Neural crest cell (in vitro differentiated cells): ENCODE measurements around the gene ENOX1. TPM values are rescaled to one million over a fixed set of nuclear protein-coding genes. Genes with fewer than 3 reads are reported as not detected.

Experiments
- DNase-seq: peaks from one replicate; pipeline ENCODE4 v3.0.0; 2021; ENCODE audit warnings: low read depth, mixed read lengths, low spot score
- H3K27ac Mint-ChIP-seq: one replicate; pipeline ENCODE4 v1.8.0; 2021; ENCODE audit warnings: mild to moderate bottlenecking, mixed read lengths; ENCODE audit not compliant: unreplicated experiment
- H3K27me3 Mint-ChIP-seq: 2 replicates; pipeline ENCODE4 v1.8.0; 2021; ENCODE audit warnings: low read depth, mild to moderate bottlenecking, mixed read lengths
- H3K36me3 Mint-ChIP-seq: 2 replicates; pipeline ENCODE4 v1.8.0; 2021; ENCODE audit warnings: low read depth, mild to moderate bottlenecking, mixed read lengths
- H3K4me1 Mint-ChIP-seq: 2 replicates; pipeline ENCODE4 v1.8.0; 2021; ENCODE audit warnings: mixed read lengths
- H3K4me3 Mint-ChIP-seq: one replicate; pipeline ENCODE4 v1.8.0; 2021; ENCODE audit warnings: mild to moderate bottlenecking, mixed read lengths
- H3K9me3 Mint-ChIP-seq: 2 replicates; pipeline ENCODE4 v1.8.0; 2021; ENCODE audit warnings: mixed read lengths
- total RNA-seq: library from RNA; stranded (reverse); gene quantifications from 2 replicates; pipeline ENCODE4 v1.2.1, GENCODE V29; 2021
- TF ChIP-seq, protein P1 (sequence below): fragments of 200-600 bp; sonication (generic); conservative IDR thresholded peaks from 2 replicates; pipeline ENCODE4 v1.5.0; 2021; ENCODE audit warnings: antibody characterized with exemption, mild to moderate bottlenecking

Gene ENOX1
- total RNA-seq, 1 donor from 2014 or later, result 3.8 TPM

- no peaks in the 10 kb centered on the region for H3K9me3 Mint-ChIP-seq
- DNase-seq, result no peak
- no peak overlapping the region for H3K4me3 Mint-ChIP-seq
- TF ChIP-seq, protein P1, sequence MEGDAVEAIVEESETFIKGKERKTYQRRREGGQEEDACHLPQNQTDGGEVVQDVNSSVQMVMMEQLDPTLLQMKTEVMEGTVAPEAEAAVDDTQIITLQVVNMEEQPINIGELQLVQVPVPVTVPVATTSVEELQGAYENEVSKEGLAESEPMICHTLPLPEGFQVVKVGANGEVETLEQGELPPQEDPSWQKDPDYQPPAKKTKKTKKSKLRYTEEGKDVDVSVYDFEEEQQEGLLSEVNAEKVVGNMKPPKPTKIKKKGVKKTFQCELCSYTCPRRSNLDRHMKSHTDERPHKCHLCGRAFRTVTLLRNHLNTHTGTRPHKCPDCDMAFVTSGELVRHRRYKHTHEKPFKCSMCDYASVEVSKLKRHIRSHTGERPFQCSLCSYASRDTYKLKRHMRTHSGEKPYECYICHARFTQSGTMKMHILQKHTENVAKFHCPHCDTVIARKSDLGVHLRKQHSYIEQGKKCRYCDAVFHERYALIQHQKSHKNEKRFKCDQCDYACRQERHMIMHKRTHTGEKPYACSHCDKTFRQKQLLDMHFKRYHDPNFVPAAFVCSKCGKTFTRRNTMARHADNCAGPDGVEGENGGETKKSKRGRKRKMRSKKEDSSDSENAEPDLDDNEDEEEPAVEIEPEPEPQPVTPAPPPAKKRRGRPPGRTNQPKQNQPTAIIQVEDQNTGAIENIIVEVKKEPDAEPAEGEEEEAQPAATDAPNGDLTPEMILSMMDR, result no peak
- H3K4me1 Mint-ChIP-seq, result peaks cover 5% of the 10 kb centered on the region
- H3K36me3 Mint-ChIP-seq, result no peaks in the 10 kb centered on the region
- H3K27ac Mint-ChIP-seq, result no peak overlapping the region
- no peaks in the 10 kb centered on the region for H3K27me3 Mint-ChIP-seq
Observed at GRCh38 chr13:43411211-43411610, 375.6 kb downstream of the ENOX1 start.

GRCh38 chr13:43408274-43408673 lies 378.5 kb downstream of the ENOX1 start:
- Mint-ChIP-seq H3K36me3 (no peaks in the 10 kb centered on the region), H3K4me3 (no peak overlapping the region), H3K27me3 (no peaks in the 10 kb centered on the region), H3K27ac (no peak overlapping the region), H3K4me1 (peaks cover 5% of the 10 kb centered on the region), H3K9me3 (no peaks in the 10 kb centered on the region)
- no peak for DNase-seq
- TF ChIP-seq, protein P1, result no peak

DNA sequence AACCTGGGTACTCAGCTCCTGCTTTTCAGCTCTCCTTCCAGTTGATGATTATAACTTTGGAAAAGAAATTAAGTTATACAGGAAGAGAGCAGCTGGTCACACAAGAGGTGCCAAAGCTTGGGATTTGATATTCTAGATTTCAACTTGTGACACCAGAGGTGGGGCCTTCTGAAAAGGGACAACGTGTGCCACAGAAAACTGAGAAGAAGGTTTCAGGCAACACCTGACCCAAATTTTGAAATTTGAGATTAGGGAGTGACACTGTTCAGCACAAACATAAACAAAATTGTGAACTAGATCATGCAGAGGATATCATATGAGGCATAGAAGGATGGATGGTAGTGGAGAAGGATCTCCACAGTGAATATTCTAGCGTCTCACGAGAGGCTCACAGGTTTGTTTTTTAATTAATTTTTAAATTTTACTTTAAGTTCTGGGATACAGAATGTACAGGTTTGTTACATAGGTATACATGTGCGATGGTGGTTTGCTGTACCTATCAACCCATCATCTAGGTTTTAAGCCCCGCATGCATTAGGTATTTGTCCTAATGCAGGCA lies 379.7 kb downstream of the ENOX1 start:
- Mint-ChIP-seq H3K27me3 (no peaks in the 10 kb centered on the region), H3K4me1 (peaks cover 5% of the 10 kb centered on the region), H3K9me3 (no peaks in the 10 kb centered on the region), H3K36me3 (no peaks in the 10 kb centered on the region), H3K27ac (no peak overlapping the region), H3K4me3 (no peak overlapping the region)
- no peak for DNase-seq
- TF ChIP-seq, protein P1, result no peak

DNA sequence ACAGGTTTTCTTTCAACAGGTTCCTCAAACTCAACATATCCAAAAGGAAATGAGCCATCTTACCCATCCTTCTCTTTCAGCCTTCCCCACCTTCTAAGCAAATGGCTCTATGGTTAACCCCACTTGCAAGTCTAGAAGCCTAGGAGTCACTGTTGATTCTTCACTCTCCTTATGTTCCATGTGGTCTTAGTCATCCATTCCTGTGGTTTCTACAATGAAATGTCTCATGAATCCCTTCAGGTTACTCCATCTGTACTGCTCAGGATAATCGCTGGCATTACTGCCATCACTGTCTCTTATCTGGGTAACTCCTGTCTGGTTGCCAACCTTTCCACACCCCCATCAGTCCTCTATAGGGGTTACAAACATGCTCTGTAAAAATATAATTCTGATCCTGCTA lies 381.3 kb downstream of the ENOX1 start:
- Mint-ChIP-seq H3K4me1 (no peaks in the 10 kb centered on the region), H3K9me3 (no peaks in the 10 kb centered on the region)
- no peak for DNase-seq

DNA sequence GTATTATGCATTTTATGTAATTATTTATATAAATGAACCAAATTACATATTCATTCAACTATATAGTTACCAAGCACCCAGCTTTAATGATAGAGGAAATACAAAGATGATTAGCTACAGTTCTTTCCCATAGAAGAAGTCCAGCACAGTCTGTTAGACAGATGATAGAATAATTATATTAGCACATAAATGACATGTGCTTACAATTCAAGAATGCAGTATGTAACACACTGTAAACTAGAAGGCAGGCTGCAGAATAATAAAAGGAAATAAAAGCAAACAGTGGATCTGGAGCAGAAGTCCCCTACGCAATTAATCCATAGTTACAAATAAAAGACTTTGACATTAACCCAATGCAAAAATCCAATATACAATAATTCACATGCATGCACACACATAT lies 384.4 kb downstream of the ENOX1 start:
- Mint-ChIP-seq H3K36me3 (no peaks in the 10 kb centered on the region), H3K4me1 (no peaks in the 10 kb centered on the region), H3K4me3 (no peak overlapping the region), H3K9me3 (no peaks in the 10 kb centered on the region), H3K27me3 (no peaks in the 10 kb centered on the region), H3K27ac (no peak overlapping the region)
- TF ChIP-seq, protein P1, result no peak
- no peak for DNase-seq

More for the DNA sequence above, 381.3 kb downstream of the ENOX1 start:
- TF ChIP-seq, protein P1, result no peak
- Mint-ChIP-seq H3K27me3 (no peaks in the 10 kb centered on the region), H3K27ac (no peak overlapping the region), H3K4me3 (no peak overlapping the region), H3K36me3 (no peaks in the 10 kb centered on the region)
